RCC 7860 (cell line): Measurements from ENCODE around the gene RDH12.

Experiments
- DNase-seq: peaks from one replicate; pipeline ENCODE4 v3.0.0-alpha.2; 2015; ENCODE audit warnings: low spot score
- FAIRE-seq: peaks from 2 replicates; lab custom pipeline; 2012; peaks lifted over from hg19 to GRCh38; lab: Jason Lieb, UNC

The RDH12 gene

DNA sequence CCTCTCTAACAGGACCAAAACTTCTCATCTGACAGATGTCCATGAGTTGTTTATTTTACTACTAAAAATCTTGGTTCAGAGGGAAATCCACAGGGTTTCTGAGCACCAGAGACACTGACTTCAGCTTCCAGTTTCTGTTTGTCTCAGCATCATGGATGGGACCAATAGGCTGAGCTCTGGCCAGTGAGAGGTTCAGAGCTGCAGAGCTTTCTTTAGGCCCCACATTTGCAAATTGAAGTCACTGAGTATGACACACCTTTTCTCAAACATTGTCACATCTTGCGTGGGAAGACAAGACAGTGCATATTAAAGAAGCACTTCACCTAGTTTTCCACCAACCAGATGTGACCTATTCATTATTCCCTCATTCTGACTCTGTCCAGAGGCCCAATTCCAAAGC is 45.2 kb downstream of the RDH12 start:
- DNase-seq (no peak), FAIRE-seq (no peak)

DNA sequence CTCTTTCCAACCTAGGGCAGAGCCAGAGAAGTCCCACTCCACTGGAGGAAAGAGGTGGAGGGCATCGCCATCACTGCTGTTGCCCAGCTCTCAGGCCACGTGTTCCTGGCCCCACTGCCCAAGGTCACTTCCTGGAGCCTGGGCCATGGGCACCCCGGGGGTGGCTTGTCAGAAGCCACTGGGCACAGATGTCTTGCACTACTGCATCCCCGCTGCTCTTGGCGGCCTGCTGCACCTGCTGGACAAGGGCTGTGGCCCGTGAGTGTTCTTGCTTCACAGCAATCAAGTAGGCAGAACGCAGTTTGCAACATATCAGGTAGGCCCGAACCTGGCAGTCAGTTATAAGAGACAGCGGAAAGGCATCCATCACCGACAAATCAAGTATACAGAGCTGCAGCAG is 46.6 kb downstream of the RDH12 start:
- no peak for FAIRE-seq
- no peak for DNase-seq

DNA sequence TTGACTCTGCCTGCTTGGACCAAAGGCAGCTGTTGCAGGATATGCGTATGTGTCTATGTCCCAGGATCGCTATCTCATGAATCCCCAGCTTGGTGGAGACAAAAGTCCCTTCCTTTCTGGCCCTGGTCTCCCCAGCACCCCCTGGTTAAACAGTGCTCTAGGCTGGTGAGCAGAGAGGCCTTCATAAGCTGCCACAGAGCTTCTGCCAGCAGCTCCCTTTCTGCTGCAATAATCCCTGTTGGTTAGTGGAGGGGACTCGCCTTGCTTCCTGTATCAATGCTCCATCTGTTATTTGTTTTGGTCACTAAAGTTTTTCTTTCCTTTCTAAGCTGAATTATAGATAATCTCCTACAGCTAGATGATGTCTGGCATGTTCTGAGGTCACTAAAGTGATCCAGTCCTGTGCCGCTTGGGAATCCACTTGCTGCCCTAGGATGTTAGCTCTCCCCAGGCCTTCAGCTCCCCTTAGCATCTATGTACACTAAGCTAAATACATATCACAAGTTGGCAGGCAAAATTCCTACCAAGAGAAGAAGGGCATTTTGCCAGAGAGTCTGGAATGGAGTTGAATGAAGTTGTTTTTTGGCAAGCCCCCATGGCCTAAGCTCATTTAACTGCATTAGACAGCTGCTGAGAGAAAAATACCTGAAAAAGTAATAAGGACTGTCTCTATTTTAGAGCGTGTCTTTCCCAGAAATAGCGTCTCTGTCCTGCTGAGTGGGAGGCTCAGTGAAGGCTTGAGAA is 47.8 kb downstream of the RDH12 start:
- no peak for DNase-seq

DNA sequence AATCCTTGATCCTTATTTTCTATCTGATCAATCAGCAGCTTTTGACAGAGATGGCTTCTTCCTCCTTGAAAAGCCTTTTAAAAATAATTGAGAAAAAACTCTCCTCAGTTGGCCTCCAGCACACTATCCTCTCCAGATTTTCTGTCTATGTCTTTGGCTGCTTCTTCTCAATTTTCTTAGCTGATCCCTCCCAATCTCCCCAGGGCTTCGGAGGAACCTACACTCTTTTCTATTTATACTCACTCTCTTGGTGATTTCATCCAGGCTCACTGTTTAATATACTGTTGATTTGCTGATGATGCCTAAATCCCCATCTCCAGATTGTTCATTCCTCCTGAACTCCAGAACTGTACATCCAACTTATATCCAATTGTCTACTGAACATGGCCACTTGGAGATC is 54.8 kb downstream of the RDH12 start:
- no peak for FAIRE-seq
- no peak for DNase-seq

More for the DNA sequence above, 47.8 kb downstream of the RDH12 start:
- FAIRE-seq = no peak

DNA sequence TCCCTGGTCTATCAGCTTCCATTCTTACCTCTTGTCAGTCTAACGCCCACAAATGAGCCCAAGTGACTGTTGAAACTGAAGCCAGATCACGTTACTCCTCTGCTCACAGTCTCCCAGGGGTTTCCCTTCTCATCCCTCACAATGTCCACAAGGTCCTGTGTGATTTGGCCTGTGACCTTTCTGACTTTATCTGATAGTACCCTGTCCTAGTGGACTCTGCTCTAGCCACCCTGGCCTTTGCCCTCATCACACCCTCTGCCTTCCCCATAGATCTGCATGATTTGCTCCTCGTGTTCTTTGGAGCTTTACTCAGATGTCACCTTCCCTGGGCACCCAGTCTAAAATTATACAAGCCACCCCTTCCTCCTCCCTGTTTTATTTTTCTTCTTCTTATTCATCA is 55.5 kb downstream of the RDH12 start:
- DNase-seq = no peak
- FAIRE-seq = no peak

DNA sequence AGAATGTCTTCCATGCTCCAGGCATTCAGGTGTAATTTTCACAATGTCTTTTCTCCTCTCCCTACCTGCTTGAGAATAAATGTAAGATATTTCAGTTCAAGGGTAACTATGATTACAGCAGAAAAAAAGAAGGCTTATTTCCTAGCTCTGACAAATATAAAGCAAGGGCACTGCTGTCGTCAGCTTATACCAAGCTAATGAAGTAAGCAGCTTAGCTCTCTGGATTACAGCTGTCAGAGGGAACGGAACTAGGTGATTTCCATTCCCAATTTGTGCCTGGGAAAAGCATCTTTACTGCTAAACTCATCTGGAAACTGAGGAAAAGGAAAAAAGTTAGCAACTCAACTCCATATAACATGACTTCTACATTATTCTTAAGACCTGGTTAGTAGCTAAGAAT is 58.2 kb downstream of the RDH12 start:
- FAIRE-seq = no peak
- no peak for DNase-seq

DNA sequence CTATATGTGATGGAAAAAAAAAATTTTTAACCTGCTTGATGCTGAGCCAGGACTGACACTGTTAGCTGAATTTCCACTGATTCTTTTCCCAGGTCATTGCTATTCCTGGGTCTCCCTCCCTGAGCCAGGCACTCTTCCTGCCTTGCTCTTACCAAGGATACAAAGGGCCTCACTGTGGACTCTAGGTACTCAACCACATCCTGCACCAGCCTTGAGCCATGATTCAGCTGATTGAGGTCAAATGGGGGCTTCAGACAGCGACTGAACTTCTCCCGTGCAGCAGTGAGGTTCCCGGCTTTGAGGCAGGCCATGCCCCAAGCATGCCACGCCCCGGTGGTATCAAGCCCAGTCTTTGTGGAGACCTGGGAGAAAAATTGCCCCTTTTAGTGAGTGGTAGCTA is 60.4 kb downstream of the RDH12 start:
- DNase-seq = no peak
- no peak for FAIRE-seq

DNA sequence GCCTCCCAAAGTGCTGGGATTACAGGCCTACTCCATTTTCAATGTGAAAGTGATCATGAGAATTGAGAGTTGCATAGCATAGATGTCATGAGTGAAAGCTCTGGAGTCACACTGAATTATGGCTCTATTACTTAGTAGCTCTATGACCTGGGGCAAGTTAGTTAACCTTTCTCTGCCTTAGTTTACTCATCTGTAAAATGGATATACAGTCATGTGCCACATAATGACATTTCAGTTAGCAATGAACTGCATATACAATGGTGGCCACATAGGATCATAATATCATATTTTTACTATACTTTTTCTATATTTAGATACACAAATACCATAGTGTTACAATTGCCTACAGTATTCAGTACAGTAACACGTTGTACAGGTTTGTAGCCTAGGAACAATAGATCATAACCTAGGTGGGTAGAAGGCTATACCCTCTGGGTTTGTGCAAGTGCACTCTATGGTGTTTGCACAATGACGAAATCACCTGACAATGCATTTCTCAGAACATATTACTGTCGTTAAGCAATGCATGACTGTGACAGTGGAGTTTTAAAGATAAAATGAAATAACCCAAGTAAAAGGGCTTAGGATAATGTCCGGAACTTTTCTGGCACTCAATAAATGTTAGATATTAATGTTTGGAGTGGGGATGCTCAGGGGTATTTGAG is 61.6 kb downstream of the RDH12 start:
- DNase-seq (no peak), FAIRE-seq (no peak)

DNA sequence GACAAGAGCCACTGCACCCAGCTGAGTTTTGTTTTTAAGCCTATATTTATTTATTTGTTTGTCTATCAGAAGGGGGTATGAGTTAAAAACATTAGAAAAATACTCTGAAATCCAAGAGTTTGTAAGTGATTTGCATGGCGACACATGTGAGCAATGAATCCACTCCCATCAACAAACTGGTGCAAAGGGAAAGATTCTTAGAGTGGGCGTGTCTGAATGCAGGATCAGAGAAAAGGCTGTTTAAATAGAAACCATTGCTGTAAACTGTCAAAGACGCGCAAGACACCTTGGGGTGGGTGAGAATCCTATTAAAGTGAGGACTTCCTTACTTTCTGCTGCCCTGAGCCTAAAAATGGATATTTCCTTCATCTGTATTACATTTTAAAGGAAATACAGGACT is 62.8 kb downstream of the RDH12 start:
- no peak for FAIRE-seq
- DNase-seq = no peak

DNA sequence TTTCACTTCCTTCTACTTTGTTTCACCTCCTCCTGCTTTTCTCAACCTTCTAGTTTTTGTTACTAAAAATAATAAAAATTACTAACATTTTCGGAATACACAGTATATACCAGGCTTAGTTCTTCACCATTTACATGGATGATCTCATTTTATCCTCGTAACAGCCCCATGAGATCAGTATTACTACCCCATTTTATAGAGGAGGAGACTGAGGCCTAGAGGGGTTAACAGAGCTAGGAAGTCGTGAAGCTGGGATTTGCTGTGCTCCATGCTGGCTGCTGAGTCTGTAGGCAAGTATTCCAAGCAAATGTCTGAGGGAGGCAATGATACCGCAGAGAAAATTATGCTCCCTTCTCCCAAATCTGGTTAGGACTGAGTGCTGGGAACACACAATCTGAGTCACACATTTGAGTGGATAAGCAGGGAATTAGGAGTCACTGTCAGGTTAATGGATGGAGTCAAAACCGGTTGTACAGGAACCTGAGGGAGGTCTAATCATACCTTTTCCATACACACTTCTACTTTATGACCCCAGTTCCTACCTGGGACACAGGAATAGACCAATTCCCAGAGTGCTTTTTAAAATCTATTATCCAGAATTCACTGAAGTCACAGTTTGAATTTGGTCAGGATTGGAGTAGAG is 63.6 kb downstream of the RDH12 start:
- FAIRE-seq (no peak), DNase-seq (no peak)

DNA sequence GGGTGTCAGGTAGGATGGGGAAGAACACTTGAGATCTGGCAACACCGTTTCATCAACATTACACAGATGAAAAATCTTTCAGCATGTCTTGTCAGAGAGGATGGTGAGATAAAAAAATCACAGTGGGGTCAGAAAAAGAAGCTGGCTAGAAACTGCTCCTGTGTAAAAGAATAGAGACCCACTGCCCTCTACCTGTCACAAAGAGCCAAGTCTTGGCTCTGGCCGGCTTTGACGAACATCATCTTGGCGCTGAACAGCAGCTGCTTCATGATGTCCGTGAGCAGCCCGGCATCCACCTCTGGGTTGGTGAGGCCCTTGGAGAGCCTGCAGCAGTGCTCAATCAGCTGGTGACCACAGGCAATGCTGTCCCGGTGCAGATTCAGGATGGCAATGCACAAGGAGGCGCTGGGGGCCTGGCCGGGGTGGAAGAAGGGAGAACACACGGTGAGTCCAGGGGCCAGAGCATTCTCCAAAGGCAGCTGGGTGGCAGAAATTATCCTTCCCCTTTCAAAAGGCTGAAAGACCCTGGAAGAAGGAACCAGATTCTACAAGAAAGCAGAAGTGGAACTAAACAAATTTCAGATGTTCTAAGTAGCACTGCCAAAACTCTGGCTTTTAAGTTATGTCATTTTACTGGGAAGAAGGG is 64.5 kb downstream of the RDH12 start:
- DNase-seq = no peak
- FAIRE-seq = no peak

DNA sequence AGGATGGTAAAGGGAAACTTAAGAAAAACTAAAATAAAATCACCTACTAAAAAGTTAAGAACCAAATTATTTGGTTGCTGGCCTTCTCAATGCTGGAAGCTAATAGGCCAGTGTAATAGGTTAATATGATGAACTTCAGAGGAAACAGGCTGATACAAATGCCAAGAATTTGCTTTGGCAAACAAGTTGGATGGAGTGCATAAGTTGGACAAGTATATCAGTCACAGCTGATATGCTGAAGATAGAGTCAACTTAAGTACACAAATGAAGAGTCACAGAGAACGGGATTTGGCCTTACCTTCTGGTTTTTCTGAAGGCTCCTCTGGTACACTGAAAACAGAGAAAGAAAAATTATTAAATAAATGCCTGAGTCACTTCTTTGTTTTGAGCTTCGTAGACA is 66.5 kb downstream of the RDH12 start:
- no peak for FAIRE-seq

DNA sequence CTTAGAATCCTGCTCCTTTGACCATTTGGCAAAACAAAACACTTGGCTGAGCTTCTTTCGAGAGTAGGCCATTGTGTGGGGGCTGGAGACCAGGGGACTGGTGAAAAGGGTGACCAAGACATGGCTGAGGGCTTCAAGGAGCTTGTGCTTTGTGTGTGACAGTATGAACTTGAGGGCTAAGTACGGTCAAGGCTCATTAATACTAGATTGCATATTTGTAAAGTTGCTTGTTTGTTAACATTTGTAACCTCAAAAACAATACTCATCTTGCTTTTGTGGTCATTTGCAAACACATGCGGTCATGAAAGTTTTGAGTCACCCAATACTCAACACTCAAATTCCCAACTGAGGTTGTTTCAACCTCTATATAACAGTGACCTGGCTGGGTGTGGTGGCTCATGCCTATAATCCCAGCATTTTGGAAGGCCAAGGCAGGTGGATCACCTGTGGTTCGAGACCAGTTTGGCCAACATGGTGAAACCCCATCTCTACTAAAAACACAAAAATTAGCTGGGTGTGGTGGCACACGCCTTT is 72.2 kb downstream of the RDH12 start:
- FAIRE-seq (no peak), DNase-seq (no peak)

More for the DNA sequence above, 66.5 kb downstream of the RDH12 start:
- DNase-seq = no peak

DNA sequence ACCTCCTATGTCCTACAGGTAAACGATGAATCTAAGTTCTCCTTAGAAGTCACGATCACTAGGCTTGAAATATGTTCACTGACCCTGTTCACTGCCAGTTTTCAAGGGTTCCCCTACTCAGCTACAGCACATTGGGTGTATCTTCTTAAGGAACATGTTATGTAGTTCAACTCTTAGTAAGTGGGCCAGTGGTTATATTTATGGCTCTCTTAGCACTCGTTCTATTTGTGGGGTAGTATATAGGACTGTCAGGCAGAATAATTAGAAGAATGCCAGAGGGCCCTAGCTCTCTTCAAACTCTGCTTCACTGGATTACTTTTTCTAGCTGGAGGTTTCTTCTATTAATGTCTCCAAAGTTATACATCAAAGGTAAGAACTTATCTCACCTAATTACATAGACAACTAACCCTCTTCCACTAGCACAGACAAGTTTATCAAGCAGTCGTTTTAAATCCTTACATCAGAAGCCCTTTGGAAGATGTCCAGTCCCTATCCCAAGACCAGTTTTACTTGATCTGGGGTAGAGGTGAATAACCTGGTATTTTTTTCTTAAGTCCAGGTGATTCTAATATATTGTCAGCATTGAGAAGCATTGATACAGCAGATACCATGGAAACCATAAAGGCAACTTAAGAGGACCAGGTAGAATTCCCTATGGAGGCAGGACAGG is 75.1 kb downstream of the RDH12 start:
- FAIRE-seq = no peak
- DNase-seq = no peak

DNA sequence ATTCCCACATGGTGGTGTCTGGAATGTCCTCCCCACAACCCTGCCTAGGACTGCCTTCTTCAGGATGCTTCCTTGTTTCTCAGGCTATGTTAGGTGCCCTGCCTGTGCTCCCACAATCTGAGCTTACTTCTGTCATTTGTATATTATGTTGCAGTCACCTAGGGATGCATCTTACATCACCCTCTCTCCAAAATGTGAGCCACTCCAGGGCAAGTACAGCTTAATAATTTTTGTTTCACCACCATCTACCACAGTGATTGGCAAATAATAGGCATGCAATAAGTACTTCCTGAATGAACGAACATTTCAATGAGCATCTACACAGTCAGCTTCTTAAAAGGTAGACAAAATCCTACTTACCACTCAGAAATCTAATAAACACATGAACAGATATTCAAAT is 77.1 kb downstream of the RDH12 start:
- DNase-seq (no peak), FAIRE-seq (no peak)

DNA sequence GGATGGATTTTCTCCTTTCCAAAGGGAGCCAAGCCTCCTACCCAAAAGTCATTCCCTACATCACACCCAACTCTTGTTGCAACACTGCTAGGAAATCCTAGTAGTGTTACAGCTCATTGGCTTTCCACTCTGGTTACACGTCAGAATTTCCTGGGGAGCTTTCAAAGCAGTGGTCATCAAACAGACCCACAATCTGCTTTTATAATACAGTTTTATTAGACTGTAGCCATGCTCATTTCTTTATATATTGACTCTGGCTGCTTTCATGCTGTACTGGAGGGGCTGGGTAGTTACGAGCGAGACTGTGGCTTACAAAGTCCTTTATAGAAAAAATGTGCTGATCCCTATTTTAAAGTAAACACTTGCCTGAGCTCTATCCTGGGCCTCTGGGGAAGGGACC is 80.4 kb downstream of the RDH12 start:
- FAIRE-seq = no peak

More for the DNA sequence above, 80.4 kb downstream of the RDH12 start:
- DNase-seq = no peak
